ENCODE measurements around the gene MBNL1. TPM values are rescaled to one million over a fixed set of nuclear protein-coding genes. Genes with fewer than 3 reads are reported as not detected.

MBNL1 gene
- total RNA-seq, 1 donor from 2014 or later: 14.7 TPM

GRCh38 chr3:152261329-152261728, 7.4 kb upstream of the MBNL1 start:
- Mint-ChIP-seq H3K4me3 (no peak overlapping the region), H3K27ac (no peak overlapping the region), H3K4me1 (peaks cover 15% of the 10 kb centered on the region), H3K9me3 (peaks cover 4% of the 10 kb centered on the region), H3K36me3 (peaks cover 1% of the 10 kb centered on the region), H3K27me3 (ENCODE audit: insufficient read depth, low read depth) (peaks cover 8% of the 10 kb centered on the region)
- no peak overlapping the region for H3K27ac ChIP-seq
- H3K4me1 ChIP-seq: peaks cover 16% of the 10 kb centered on the region
- H2AFZ ChIP-seq (replicated peaks): no peak overlapping the region
- peaks cover 44% of the 10 kb centered on the region for H3K27me3 ChIP-seq
- DNase-seq (ENCODE audit: low spot score): peak; percentile 87
- no peaks in the 10 kb centered on the region for H3K36me3 ChIP-seq
- no peak for TF ChIP-seq EZH2 (IDR thresholded peaks at IDR 0.05)
- peak; percentile 99 for TF ChIP-seq EZH2phosphoT487 (IDR thresholded peaks at IDR 0.05)
- TF ChIP-seq CTCF (IDR thresholded peaks at IDR 0.05): no peak
- peaks cover 16% of the 10 kb centered on the region for H4K20me1 ChIP-seq (ENCODE audit: low read depth)
- H3K79me2 ChIP-seq (ENCODE audit: low read depth): no peaks in the 10 kb centered on the region
- no peak overlapping the region for H3K4me3 ChIP-seq
- H3K9ac ChIP-seq: no peak overlapping the region
- H3K9me3 ChIP-seq (ENCODE audit: low read depth): no peaks in the 10 kb centered on the region
- H3F3A ChIP-seq (ENCODE audit: low read depth): peaks cover 17% of the 10 kb centered on the region
- H3K4me2 ChIP-seq: peak overlapping the region; percentile 39

GRCh38 chr3:152263711-152264110, 5.0 kb upstream of the MBNL1 start:
- Histone ChIP-seq H4K20me1 (ENCODE audit: low read depth) (peaks cover 16% of the 10 kb centered on the region), H3K27me3 (peaks cover 66% of the 10 kb centered on the region), H3F3A (ENCODE audit: low read depth) (peaks cover 33% of the 10 kb centered on the region), H2AFZ (replicated peaks) (no peak overlapping the region), H3K27ac (no peak overlapping the region), H3K4me2 (no peak overlapping the region), H3K4me1 (peaks cover 22% of the 10 kb centered on the region), H3K4me3 (no peak overlapping the region), H3K9ac (no peak overlapping the region), H3K79me2 (ENCODE audit: low read depth) (no peaks in the 10 kb centered on the region), H3K36me3 (no peaks in the 10 kb centered on the region), H3K9me3 (ENCODE audit: low read depth) (no peaks in the 10 kb centered on the region)
- H3K4me1 Mint-ChIP-seq: peaks cover 34% of the 10 kb centered on the region
- no peak overlapping the region for H3K27ac Mint-ChIP-seq
- H3K4me3 Mint-ChIP-seq: no peak overlapping the region
- TF ChIP-seq CTCF (IDR thresholded peaks at IDR 0.05): no peak
- no peak for TF ChIP-seq EZH2 (IDR thresholded peaks at IDR 0.05)
- TF ChIP-seq EZH2phosphoT487 (IDR thresholded peaks at IDR 0.05): no peak
- peaks cover 5% of the 10 kb centered on the region for H3K27me3 Mint-ChIP-seq (ENCODE audit: insufficient read depth, low read depth)
- H3K36me3 Mint-ChIP-seq: peaks cover 1% of the 10 kb centered on the region
- H3K9me3 Mint-ChIP-seq: peaks cover 4% of the 10 kb centered on the region
- no peak for DNase-seq (ENCODE audit: low spot score)

GRCh38 chr3:152264378-152264777, 4.4 kb upstream of the MBNL1 start:
- Mint-ChIP-seq H3K27ac (no peak overlapping the region), H3K4me1 (peaks cover 34% of the 10 kb centered on the region), H3K36me3 (peaks cover 1% of the 10 kb centered on the region), H3K4me3 (no peak overlapping the region), H3K27me3 (ENCODE audit: insufficient read depth, low read depth) (peaks cover 5% of the 10 kb centered on the region), H3K9me3 (peaks cover 4% of the 10 kb centered on the region)
- H3F3A ChIP-seq (ENCODE audit: low read depth): peaks cover 38% of the 10 kb centered on the region
- no peak for DNase-seq (ENCODE audit: low spot score)
- no peak for TF ChIP-seq CTCF (IDR thresholded peaks at IDR 0.05)
- no peak for TF ChIP-seq EZH2phosphoT487 (IDR thresholded peaks at IDR 0.05)
- no peak for TF ChIP-seq EZH2 (IDR thresholded peaks at IDR 0.05)
- no peak overlapping the region for H2AFZ ChIP-seq (replicated peaks)
- no peak overlapping the region for H3K9ac ChIP-seq
- H3K36me3 ChIP-seq: no peaks in the 10 kb centered on the region
- peaks cover 66% of the 10 kb centered on the region for H3K27me3 ChIP-seq
- no peaks in the 10 kb centered on the region for H3K79me2 ChIP-seq (ENCODE audit: low read depth)
- no peak overlapping the region for H3K27ac ChIP-seq
- no peak overlapping the region for H3K4me2 ChIP-seq
- H3K9me3 ChIP-seq (ENCODE audit: low read depth): no peaks in the 10 kb centered on the region
- H3K4me1 ChIP-seq: peaks cover 22% of the 10 kb centered on the region
- H3K4me3 ChIP-seq: no peak overlapping the region
- peaks cover 16% of the 10 kb centered on the region for H4K20me1 ChIP-seq (ENCODE audit: low read depth)

All from neural progenitor cell (in vitro differentiated cells).